HEK293 (cell line): Measurements from ENCODE around the gene ZSWIM3.

Source experiments
- KLF1 ChIP-seq: fragments of 450-650 bp; formaldehyde crosslinking; IDR thresholded peaks from 2 replicates; pipeline ENCODE4 v1.5.1; 2016; ENCODE audit warnings: missing biosample characterization, missing genetic modification characterization
- PRDM1 ChIP-seq: fragments of 450-650 bp; formaldehyde crosslinking; IDR thresholded peaks from 2 replicates; pipeline ENCODE4; 2016; ENCODE audit warnings: missing biosample characterization, missing genetic modification characterization
- REPIN1 ChIP-seq: fragments of 450-650 bp; formaldehyde crosslinking; IDR thresholded peaks from 2 replicates; pipeline ENCODE4 v1.5.1; 2017; ENCODE audit warnings: missing biosample characterization, missing genetic modification characterization, low read depth
- SCRT1 ChIP-seq: fragments of 450-650 bp; formaldehyde crosslinking; IDR thresholded peaks from 2 replicates; pipeline ENCODE4 v1.5.1; 2016; ENCODE audit warnings: missing biosample characterization, missing genetic modification characterization, borderline replicate concordance
- YY1 ChIP-seq: fragments of 450-650 bp; formaldehyde crosslinking; IDR thresholded peaks from 2 replicates; pipeline ENCODE4 v1.5.1; 2018; ENCODE audit warnings: missing biosample characterization, missing genetic modification characterization
- ZNF768 ChIP-seq: fragments of 450-650 bp; formaldehyde crosslinking; IDR thresholded peaks from 2 replicates; pipeline ENCODE4 v1.5.1; 2018; ENCODE audit warnings: missing biosample characterization, mild to moderate bottlenecking, missing genetic modification characterization
- TF ChIP-seq, protein P1 (sequence below): sonication (generic); formaldehyde crosslinking; IDR thresholded peaks from 2 replicates; pipeline ENCODE4 v1.8.1; 2022; ENCODE audit warnings: mild to moderate bottlenecking, moderate library complexity, missing genetic modification reagents
- TF ChIP-seq, protein P2 (sequence below): fragments of 450-650 bp; formaldehyde crosslinking; IDR thresholded peaks from 2 replicates; pipeline ENCODE4 v1.5.1; 2016; ENCODE audit warnings: missing biosample characterization, missing genetic modification characterization
- TF ChIP-seq, protein P3 (sequence below): fragments of 450-650 bp; formaldehyde crosslinking; IDR thresholded peaks from 2 replicates; pipeline ENCODE4 v1.5.1; 2016; ENCODE audit warnings: missing biosample characterization, missing genetic modification characterization

DNA sequence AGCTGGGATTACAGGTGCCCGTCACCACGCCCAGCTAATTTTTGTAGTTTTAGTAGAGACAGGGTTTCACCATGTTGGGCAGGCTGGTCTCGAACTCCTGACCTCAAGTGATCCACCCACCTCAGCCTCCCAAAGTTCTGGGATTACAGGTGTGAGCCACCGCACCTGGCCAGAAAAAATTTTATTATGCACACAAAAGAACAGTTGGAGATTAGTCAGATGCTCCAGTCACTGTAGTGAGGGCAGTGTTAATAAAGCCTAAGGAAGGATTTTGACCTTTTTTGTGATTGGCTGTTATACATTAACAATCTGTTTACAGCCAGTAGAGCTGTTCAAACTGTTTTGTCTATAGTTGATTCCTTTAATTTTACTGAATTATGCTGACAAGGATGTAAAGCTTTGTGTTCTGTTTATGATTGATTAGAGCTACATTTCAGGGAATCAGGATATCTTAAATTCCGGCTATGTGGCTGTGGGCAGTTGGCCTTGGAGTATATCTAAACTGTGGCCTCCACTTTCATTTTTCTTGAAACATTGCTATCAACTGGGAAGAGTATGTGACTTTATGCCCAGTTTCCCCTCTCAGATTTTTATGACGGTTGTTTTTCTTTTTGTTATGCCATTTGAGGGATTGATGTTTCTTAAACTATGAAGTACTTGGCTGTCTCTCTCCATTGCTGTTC is 9.9 kb downstream of the ZSWIM3 start:
- TF ChIP-seq ZNF768 (tag by site-specific recombination) (no peak), YY1 (tag by site-specific recombination) (no peak), KLF1 (tag by site-specific recombination) (no peak), SCRT1 (tag by site-specific recombination) (no peak), REPIN1 (tag by site-specific recombination) (no peak), PRDM1 (tag by site-specific recombination) (no peak)
- TF ChIP-seq, protein P1, sequence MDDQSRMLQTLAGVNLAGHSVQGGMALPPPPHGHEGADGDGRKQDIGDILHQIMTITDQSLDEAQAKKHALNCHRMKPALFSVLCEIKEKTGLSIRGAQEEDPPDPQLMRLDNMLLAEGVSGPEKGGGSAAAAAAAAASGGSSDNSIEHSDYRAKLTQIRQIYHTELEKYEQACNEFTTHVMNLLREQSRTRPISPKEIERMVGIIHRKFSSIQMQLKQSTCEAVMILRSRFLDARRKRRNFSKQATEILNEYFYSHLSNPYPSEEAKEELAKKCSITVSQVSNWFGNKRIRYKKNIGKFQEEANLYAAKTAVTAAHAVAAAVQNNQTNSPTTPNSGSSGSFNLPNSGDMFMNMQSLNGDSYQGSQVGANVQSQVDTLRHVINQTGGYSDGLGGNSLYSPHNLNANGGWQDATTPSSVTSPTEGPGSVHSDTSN: no peak
- TF ChIP-seq, protein P2, sequence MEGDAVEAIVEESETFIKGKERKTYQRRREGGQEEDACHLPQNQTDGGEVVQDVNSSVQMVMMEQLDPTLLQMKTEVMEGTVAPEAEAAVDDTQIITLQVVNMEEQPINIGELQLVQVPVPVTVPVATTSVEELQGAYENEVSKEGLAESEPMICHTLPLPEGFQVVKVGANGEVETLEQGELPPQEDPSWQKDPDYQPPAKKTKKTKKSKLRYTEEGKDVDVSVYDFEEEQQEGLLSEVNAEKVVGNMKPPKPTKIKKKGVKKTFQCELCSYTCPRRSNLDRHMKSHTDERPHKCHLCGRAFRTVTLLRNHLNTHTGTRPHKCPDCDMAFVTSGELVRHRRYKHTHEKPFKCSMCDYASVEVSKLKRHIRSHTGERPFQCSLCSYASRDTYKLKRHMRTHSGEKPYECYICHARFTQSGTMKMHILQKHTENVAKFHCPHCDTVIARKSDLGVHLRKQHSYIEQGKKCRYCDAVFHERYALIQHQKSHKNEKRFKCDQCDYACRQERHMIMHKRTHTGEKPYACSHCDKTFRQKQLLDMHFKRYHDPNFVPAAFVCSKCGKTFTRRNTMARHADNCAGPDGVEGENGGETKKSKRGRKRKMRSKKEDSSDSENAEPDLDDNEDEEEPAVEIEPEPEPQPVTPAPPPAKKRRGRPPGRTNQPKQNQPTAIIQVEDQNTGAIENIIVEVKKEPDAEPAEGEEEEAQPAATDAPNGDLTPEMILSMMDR (tag by site-specific recombination): no peak
- TF ChIP-seq, protein P3, sequence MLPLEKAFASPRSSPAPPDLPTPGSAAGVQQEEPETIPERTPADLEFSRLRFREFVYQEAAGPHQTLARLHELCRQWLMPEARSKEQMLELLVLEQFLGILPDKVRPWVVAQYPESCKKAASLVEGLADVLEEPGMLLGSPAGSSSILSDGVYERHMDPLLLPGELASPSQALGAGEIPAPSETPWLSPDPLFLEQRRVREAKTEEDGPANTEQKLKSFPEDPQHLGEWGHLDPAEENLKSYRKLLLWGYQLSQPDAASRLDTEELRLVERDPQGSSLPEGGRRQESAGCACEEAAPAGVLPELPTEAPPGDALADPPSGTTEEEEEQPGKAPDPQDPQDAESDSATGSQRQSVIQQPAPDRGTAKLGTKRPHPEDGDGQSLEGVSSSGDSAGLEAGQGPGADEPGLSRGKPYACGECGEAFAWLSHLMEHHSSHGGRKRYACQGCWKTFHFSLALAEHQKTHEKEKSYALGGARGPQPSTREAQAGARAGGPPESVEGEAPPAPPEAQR (tag by site-specific recombination): no peak
